Esophagus muscularis mucosa (tissue), 4 donors: ENCODE results near the gene ZFAND2A. TPM values are rescaled to one million over a fixed set of nuclear protein-coding genes. Genes with fewer than 3 reads are reported as not detected.

Experiments
- DNase-seq: peaks from one replicate; pipeline ENCODE4 v3.0.0-alpha.2; 2017; ENCODE audit errors: extremely low spot score
- H3K27ac ChIP-seq, 4 donors: fragments of 200-600 bp; sonication (generic); replicated peaks in 1 of 4; 1 replicate in 3 of 4; 2 replicates in 1 of 4; pipeline ENCODE4 v1.5.1; 2016 to 2019; ENCODE audit warnings: mild to moderate bottlenecking in 1 of 4
- H3K27me3 ChIP-seq, 4 donors: fragments of 200-600 bp; sonication (generic); one replicate each; pipeline versions ENCODE4 v1.5.1 to v1.6.0; 2016 to 2019
- H3K36me3 ChIP-seq, 4 donors: fragments of 200-600 bp; sonication (generic); one replicate each; pipeline ENCODE4 v1.5.1; 2016 to 2019
- H3K4me1 ChIP-seq, 4 donors: fragments of 200-600 bp; sonication (generic); one replicate each; pipeline ENCODE4 v1.5.1; 2016 to 2019
- H3K4me3 ChIP-seq, 4 donors: fragments of 200-600 bp; sonication (generic); 1 replicate in 2 of 4; 2 replicates in 2 of 4; pipeline ENCODE4 v1.5.1; 2016 to 2019; ENCODE audit warnings: mild to moderate bottlenecking in 4 of 4, moderate library complexity in 1 of 4
- H3K9me3 ChIP-seq, 4 donors: fragments of 200-600 bp; sonication (generic); 1 replicate in 3 of 4; 2 replicates in 1 of 4; pipeline ENCODE4 v1.5.1; 2016 to 2019
- CTCF ChIP-seq, 3 experiments: fragments of 200-600 bp in 2 of 3; fragments of 450-650 bp in 1 of 3; sonication (generic) in 2 of 3; IDR thresholded peaks; one replicate each; pipeline ENCODE4 v1.5.1; 2017 to 2019; ENCODE audit warnings: antibody characterized with exemption in 3 of 3, mild to moderate bottlenecking in 2 of 3, moderate library complexity in 1 of 3
- EP300 ChIP-seq: sonication (generic); formaldehyde crosslinking; IDR thresholded peaks from one replicate; pipeline ENCODE4 v1.6.1; 2017; ENCODE audit warnings: antibody characterized with exemption
- POLR2A ChIP-seq: fragments of 450-650 bp; IDR thresholded peaks from one replicate; pipeline ENCODE4 v1.6.1; 2017; ENCODE audit warnings: antibody characterized with exemption, moderate library complexity, mild to moderate bottlenecking, low read depth
- POLR2AphosphoS5 ChIP-seq, 2 donors: sonication (generic); formaldehyde crosslinking; IDR thresholded peaks; one replicate each; pipeline ENCODE4 v1.6.1; 2017; ENCODE audit warnings: antibody characterized with exemption in 2 of 2
- WGBS: methylation state at CpG from one replicate; pipeline ENCODE4 v1.1.5; 2018; 5-methylcytosine and 5-hydroxymethylcytosine counted together
- intact Hi-C: fragments of 100-400 bp; cut with DNase I; formaldehyde crosslinking; loops from one replicate; pipeline ENCODE4 v1.15.1; 2023
- total RNA-seq, 4 donors: library from RNA; depleted of rRNA; stranded (reverse); fragments of >200 nt; gene quantifications; one replicate each; pipeline versions ENCODE4 v1.1.0 to v1.2.1, GENCODE V29; 2016

ZFAND2A gene
- total RNA-seq, 4 donors from 2014 or later, result 24.3 to 27.5 (median 25.5) TPM

GRCh38 chr7:1122832-1123501, 37.0 kb downstream of the ZFAND2A start:
- Histone ChIP-seq H3K4me1 (peaks cover 19 to 36% (median 27%) of the 10 kb centered on the region in 4 donors), H3K4me3 (peak overlapping the region in 2 of 4 donors; percentile 28 to 47), H3K36me3 (peaks cover 0 to 18% (median 13%) of the 10 kb centered on the region in 4 donors), H3K27ac (peak overlapping the region; percentile 74 to 84 (median 79)), H3K9me3 (no peaks in the 10 kb centered on the region), H3K27me3 (no peaks in the 10 kb centered on the region)
- intact Hi-C loops, result loop anchor here (2.0 kb wide), 1 partner anchor 34 kb away; the partner anchor contains the start of gene GPER1
- no peak for TF ChIP-seq CTCF (IDR thresholded peaks at IDR 0.05)
- no peak for TF ChIP-seq EP300
- no peak for TF ChIP-seq POLR2A
- TF ChIP-seq POLR2AphosphoS5 (IDR thresholded peaks at IDR 0.05), result no peak
- no peak for DNase-seq
- 72% methylated on average over 6 of the region's 31 CpGs for WGBS

GRCh38 chr7:1121886-1122831, 37.8 kb downstream of the ZFAND2A start:
- peaks cover 0 to 18% (median 12%) of the 10 kb centered on the region in 4 donors for H3K36me3 ChIP-seq
- no peak for TF ChIP-seq POLR2A
- TF ChIP-seq POLR2AphosphoS5 (IDR thresholded peaks at IDR 0.05), result no peak
- no peak for TF ChIP-seq EP300
- no peak for TF ChIP-seq CTCF (IDR thresholded peaks at IDR 0.05)
- intact Hi-C loops, result loop anchor here (2.0 kb wide), 1 partner anchor 33 kb away; the partner anchor contains the start of gene GPER1
- H3K27ac ChIP-seq, result peak overlapping the region; percentile 74 to 84 (median 79)
- no peaks in the 10 kb centered on the region for H3K9me3 ChIP-seq
- H3K4me1 ChIP-seq, result peaks cover 19 to 36% (median 27%) of the 10 kb centered on the region in 4 donors
- H3K4me3 ChIP-seq, result no peak overlapping the region
- no peaks in the 10 kb centered on the region for H3K27me3 ChIP-seq
- 75% methylated on average over 17 of the region's 28 CpGs for WGBS
- no peak for DNase-seq

GRCh38 chr7:1121476-1121875, 38.5 kb downstream of the ZFAND2A start:
- 89% methylated on average over 14 of the region's 14 CpGs for WGBS

GRCh38 chr7:1120791-1121190, 39.2 kb downstream of the ZFAND2A start:
- Histone ChIP-seq H3K9me3 (no peaks in the 10 kb centered on the region), H3K27ac (no peak overlapping the region), H3K27me3 (no peaks in the 10 kb centered on the region), H3K4me1 (peaks cover 19 to 36% (median 27%) of the 10 kb centered on the region in 4 donors), H3K4me3 (no peak overlapping the region), H3K36me3 (peaks cover 0 to 5% (median 2%) of the 10 kb centered on the region in 4 donors)
- WGBS, result 87% methylated on average over 20 of the region's 22 CpGs
- intact Hi-C loops, result no loop called here
- DNase-seq, result no peak
- TF ChIP-seq POLR2AphosphoS5 (IDR thresholded peaks at IDR 0.05) (no peak), EP300 (no peak), CTCF (IDR thresholded peaks at IDR 0.05) (no peak)

More at GRCh38 chr7:1121476-1121875, 38.5 kb downstream of the ZFAND2A start:
- peaks cover 19 to 36% (median 27%) of the 10 kb centered on the region in 4 donors for H3K4me1 ChIP-seq
- TF ChIP-seq EP300 (no peak), CTCF (IDR thresholded peaks at IDR 0.05) (no peak), POLR2AphosphoS5 (IDR thresholded peaks at IDR 0.05) (no peak), POLR2A (no peak)
- H3K27ac ChIP-seq, result no peak overlapping the region
- H3K4me3 ChIP-seq, result no peak overlapping the region
- intact Hi-C loops, result no loop called here
- DNase-seq, result no peak
- H3K9me3 ChIP-seq, result no peaks in the 10 kb centered on the region
- peaks cover 0 to 11% (median 6%) of the 10 kb centered on the region in 4 donors for H3K36me3 ChIP-seq
- H3K27me3 ChIP-seq, result no peaks in the 10 kb centered on the region
